Medulla oblongata (tissue), 1 donor: ENCODE results near the gene CNOT8.
"Not testable (repeated sequence)": the region's sequence is repeated elsewhere in the genome, so short reads cannot be mapped to it uniquely, and the experiment has no call there.

Experiments used
- DNase-seq: peaks from one replicate; pipeline ENCODE4 v3.0.0-alpha.2; 2015; ENCODE audit errors: extremely low spot score

Gene CNOT8

DNA sequence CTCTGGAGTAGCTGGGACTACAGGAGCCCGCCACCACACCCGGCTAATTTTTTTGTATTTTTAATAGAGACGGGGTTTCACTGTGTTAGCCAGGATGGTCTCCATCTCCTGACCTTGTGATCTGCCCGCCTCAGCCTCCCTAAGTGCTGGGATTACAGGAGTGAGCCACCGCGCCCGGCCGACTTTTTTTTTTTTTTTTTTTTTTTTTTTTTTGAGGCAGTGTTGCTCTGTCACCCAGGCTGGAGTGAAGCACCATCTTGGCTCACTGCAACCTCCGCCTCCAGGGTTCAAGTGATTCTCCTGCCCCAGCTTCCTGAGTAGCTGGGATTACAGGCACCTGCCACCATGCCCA is 22.8 kb upstream of the CNOT8 start:
- not testable (repeated sequence) for DNase-seq

DNA sequence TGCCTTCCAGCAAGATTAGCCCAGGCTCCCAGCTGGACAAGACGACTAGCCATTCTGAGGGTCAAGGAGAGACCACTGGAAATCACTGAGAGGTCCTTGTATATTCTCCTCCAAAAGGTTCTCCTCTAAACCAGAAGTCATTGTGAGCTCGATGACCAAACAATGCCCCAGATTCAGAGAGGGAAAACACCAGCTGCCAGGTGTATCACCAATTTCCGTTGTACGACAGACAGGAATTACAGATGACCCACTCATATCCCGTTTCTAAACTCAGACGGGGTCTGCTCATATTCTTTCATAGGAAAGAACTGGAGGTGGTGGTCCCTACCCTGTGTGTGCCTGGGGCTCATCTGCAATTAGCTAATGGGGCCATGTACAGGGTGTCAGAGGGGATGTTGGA is 22.2 kb upstream of the CNOT8 start:
- no peak for DNase-seq

DNA sequence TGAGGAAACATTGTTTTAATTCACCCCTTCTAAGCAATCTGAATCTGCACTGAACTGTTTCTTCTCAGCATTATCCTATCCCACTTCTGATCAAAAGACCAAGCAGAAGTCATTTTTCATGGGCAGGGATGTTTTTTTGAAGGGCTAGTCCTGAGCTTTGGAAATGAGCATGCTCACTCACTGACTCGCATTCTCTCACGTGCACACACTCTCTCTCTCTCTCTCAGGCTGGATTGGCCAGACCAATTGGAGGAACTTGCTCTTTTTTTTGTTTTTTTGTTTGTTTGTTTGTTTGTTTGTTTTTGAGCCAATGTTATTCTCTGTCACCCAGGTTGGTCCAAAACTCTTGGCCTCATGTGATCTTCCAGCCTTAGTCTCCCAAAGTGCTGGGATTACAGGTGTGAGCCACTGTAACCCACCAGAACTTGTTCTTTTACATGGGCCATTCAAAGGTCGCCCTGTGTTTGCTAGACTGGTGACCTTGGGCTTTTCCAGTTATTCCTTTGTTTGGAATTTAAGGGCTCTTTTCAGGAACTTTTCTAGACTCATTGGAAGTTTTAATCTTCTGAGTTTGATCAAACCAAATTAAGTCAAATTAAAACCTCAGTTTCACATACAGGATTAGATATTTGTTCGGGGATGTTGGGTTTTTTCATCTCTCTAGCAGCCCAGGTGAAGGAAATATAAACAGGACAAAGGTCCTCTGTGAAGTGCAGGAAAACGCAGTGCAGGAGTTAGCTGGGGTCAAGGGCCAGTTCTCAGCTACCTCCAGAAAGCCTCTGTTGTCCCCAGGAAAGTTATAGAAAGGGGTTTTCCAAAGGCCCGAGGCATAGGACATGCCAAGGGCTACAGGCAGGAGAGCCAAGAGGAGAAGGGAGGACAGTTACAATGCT is 21.2 kb upstream of the CNOT8 start:
- DNase-seq: no peak

DNA sequence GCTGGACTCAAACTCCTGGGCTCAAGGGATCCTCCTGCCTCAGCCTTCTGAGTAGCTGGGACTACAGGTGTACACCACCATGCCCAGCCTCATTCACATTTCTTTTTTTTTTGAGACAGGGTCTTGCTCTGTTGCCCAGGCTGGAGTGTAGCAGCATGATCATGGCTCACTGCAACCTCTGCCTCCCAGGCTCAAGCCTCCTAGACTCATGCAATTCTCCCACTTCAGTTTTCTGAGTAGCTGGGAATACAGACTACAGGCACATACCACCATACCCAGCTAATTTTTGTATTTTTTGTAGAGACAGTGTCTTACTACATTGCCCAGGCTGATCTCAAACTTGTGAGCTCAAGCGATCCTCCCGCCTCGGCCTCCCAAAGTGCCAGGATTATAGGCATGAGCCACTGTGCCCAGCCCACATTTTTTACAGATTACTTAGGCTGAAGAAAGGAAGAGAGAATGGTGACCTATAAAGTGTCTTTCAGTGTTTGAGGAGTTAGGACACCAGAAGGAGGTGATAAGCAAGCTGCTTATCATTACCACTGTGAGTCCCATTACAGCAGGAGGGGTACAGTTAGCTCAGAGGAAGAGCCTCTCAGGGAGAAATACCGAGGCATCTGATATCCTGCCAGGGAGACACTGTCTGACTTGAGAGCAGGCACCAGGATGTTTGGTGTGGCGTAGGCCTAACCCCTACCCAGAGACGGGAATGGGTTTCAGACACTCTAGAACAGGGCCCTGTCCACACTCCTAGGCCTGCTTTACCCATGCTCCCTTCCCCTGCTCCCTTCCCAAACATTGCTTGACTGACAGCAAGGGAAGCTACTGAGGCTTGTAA is 17.8 kb upstream of the CNOT8 start:
- no peak for DNase-seq

DNA sequence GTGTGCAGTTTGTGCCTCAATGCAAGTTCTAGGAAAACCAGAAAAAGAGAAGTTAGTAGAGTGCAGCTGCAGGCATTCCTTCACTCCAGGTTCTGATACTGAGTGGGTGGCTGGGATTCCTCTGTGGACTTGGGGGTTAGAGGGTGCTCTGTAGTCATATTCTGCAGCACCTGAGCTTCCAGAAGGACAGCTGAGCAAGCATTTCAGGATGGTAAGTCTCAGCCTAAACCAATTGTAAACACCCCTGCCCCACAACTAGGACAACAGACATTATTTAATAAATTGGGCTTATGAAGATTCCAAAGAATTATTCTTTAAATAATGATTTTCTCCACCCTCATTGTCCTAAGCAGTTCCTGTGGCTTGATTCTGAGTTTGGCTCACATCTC is 17.2 kb upstream of the CNOT8 start:
- DNase-seq: no peak

DNA sequence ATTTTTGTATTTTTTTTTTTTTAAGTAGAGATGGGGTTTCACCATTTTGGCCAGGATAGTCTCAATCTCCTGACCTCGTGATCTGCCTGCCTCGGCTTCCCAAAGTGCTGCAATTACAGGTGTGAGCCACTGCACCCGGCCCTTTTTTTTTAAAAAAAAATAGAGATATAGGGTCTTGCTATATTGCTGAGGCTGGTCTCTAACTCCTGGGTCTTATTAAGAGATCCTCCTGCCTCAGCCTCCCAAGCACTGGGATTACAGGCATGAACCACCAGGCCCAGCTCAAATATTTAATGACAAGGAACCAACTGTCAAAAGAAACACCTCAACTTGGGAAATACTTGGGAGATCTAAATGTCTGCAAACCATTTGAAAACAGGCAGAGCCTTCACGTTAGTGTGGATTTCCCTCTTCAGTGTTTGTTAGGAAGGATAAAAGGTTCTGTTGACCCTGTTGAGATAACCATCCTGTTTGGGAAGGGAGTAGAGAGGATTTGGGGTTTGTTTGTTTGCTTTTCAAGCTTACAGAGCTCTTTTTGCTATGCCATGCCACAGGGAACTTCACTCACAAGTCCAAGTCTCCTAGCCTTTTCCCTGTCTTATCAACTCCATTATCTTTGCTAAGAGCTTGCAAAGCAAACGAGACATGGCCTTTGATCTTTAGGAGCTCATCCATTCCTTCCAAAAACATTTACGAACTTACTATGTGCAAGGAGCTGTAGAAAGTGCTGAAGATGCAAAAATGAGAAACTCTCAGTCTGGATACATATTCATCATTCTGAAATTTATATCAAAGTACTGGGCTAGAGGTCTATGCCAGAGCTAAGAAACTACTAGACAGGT is 15.5 kb upstream of the CNOT8 start:
- no peak for DNase-seq

DNA sequence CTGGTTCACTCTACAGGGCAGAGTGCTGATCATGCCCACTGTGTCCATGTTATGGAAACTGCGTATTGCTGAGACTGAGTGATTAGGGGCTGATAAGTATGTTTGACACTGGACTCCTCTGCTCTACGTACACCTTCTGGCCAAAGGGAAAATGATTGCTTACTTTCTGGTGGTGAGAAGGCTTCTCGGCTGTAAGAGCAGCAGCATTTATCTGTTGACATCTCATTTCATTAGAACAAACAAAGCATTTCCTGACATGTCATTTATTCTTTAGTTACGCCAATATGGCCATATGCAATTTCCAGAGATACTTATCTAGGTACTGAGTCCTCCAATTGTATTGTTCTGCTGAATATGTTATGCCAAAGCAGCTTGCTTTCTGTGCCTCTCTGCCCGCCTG is 13.6 kb upstream of the CNOT8 start:
- no peak for DNase-seq

DNA sequence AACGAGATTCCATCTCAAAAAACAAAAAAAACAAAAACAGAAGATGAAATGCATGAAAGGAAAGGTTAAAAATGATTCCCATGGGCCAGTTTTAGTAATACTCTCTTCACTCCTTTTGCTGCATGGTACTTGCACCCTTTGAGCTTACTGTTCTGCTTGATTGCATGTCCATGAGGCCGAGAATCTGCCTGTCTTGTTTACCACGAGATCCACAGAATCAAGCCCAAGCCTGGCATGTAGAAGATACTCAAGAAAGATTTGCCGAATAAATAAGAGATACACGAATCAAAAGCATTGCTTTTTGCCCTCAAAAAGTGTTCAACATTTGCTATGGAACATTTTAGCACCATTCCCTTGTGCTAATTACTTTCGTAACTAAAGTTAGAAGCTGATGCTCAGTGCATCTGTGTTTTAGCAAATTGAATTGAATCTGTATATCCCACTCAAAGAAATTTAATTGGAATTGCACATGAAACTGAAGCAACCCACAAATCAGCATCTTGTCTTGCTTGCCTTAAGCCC is 9.1 kb upstream of the CNOT8 start:
- DNase-seq: peak; percentile 54

DNA sequence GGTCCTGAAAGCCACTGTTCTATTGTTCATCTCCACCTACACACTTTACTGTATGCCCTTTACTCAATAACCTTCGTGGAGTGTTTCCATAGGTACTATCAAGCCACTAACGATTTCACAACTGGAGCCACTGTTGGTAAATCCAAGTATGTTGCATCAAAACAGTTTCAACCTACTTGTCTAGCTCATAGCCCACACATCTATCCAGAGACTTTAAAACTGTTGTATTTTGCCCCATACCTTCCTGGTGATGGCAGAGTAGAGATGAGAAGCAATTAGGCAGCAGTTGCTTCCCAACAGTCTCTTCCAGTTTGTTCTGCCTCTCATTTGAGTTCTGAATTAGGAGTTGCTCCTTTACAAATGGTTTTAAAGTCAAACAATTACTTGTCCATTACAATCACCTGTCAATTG is 8.6 kb upstream of the CNOT8 start:
- DNase-seq: peak; percentile 69

DNA sequence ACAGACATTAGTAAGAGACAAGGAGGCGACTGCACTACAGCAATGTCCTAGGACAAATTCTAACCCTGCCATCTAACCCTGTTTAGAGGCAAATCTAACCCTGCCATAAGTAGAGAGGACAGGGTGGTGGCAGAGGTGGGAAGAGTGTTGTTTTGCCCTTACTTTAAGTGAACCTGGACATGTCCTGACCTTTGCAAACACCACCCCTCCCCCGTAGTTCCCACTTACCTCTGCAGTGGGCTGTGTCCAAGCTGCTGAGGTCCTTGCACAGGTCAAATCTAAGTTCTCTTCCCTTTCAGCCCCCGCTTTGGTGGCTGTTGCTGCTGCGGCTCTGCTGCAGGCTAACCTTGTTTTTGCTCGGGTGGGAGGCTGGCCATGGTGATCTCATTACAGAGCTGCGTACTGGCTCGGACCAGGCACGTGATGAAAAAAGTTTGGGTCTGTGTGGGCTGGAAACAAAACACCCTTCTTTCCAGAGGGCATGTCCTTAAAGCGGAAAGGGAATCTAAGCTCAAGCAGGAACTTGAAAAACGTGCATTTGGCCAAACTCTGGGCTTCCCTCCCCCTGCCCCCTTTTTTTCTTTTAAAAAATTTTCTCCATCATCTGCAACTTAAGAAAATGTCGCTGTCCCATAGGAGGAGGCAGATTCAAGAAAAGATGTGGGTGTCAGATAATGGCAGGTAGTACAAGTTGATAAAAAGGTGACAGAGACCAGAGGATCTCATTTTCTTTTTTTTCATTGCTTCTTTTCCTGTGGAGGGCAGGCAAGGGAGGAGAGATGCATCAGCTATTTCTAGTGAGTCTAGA is 8.0 kb upstream of the CNOT8 start, which contains the start of gene FAXDC2:
TSS of gene FAXDC2 (minus strand) at position 349 of the 808 bp plus-strand sequence. CDS start 12,425 bp downstream, outside the sequence.
- peak; percentile 93 for DNase-seq

DNA sequence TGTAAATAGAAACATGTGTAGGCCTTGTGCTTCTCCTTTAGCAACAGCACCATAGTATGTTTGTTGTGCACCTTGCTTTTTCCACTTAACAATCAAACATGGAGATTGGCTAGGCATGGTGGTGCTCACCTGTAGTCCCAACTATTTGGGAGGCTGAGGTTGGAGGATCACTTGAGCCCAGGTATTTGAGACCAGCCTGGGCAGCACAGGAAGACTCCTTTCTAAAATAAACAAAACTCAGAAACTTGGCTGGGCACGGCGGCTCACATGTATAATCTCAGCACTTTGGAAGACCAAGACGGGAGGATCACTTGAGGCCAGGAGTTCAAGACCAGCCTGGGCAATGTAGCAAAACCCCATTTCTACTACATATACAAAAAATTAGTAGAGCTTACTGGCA is 7.1 kb upstream of the CNOT8 start:
- DNase-seq: no peak

DNA sequence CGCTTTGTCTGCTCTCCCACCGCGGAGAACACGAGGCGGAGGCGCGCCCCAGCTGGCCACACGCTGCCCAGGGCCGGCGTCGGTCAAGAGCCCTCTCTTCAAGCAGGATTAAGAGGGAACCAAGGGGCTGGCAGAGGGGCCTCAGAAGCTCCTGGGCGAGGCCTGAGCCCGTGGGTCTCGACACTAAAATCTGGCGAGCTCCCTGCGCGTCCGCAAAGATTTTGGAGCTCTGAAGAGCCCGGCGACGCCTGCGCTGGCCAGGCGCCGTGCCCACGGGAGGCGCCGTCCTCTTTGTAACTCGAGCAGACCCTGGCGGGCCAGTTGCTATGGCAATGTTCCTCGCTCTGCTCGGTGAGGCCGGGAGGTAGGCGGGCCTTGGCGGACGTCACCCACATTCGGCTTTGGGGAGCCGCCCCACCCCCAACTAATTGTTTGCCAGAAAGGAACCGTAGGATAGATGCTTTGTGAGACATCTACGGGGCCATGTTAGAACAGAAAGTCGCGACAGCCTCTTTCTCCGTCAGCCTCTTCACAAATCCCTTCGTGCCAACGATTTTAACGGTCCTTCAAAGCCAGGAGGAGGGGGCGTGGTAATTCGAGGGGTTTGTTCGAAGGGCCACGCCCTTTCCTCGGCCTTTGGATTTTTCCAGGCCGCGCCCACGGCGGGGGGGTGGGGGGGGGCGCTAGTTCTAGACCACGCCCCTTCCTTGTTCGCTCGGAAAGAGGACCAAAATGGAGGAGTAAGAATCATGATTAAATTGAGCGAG is 714 bp upstream of the CNOT8 start:
- DNase-seq: peak; percentile 97

DNA sequence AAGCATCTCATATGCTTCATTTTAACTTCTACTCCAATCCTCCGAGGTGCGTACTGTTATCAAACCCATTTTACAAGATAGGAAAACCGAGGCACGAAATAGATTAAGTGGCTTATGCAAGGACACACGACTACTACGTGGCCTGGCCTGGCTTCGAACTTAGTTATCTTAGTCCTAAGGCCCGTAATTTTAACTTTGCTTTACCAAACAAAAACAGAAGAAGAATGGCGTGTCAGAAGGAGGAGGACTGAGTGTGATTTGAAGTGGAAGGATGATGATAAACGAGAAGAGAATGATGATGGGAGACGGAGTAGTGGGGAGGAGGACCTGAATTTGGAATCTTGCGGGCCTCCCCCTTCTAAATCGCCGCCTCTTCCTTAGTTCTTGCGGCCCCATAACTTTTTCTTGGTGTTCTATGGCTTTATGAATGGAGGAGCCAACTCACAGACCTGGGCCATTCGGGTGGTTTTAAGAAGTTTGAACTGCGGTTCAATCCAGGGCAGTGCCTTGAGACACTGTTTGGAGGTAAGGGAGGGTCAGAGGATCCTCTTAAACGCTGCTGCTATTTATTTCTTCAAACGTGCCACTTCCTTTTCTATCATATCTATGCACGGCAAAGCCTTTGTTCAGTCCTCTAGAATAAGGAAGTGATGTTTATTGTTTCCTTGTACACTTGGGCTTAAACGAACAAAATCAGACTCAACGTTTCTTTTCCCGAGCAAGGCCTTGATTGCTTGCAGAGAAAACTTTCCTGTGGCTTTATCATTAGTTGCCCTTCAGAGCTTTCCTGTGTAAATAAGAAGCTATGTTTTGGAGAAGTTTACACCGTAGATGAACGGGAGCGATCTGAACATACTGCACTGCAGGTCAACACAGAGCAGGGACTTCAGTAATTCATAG is 795 bp downstream of the CNOT8 start:
- DNase-seq: peak; percentile 50

DNA sequence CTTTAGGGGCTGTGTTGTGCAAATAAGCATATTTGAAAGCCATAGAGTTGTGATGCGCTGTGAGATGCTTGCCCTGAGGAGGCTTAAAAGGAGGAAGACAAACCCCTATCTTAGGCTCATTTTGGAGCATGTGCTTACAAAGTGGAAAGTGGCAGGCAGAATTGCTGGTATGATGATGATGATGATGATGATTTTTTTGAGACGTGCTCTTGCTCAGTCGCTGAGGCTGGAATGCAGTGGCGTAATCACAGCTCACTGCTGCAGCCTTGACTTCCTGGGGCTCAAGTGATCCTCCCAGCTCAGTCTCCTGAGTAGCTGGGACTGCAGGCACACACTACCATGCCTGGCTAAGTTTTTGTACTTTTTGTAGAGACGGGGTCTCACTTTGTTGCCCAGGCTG is 1.7 kb downstream of the CNOT8 start:
- DNase-seq: no peak

DNA sequence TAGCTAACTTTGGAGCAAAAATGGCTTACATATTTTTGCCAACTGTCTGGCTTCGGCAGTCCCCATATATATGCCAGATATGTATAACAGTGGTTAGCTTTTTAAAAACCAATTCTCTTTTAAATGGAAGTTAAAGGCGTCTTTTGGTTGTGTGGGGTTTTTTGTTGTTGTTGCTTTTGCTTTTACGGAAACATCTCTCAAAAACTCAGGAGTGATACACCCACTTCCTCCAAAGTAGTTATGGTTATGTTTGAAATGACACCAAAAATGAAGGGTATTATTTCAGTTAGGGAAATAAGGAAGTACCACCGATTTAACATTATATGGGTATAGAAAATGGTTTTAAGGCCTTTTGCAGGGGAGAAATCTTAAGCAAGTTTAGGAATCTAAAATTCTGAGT is 2.3 kb downstream of the CNOT8 start:
- DNase-seq: no peak

DNA sequence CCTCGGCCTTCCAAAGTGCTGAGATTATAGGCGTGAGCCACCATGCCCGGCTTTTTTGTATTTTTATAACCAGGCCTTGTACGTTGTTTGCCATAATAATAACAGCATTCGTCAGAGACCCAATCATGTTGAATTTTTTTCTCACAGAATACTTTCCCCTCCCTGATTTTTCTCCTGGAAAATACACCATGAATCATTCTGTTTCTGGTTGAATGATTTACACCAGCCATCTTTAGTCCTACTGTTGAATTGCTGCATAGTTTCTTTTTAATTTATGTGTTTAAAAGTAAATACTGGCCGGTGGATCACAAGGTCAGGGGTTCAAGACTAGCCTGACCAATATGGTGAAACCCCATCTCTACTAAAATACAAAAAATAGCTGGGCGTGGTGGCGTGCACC is 3.5 kb downstream of the CNOT8 start:
- DNase-seq: no peak

DNA sequence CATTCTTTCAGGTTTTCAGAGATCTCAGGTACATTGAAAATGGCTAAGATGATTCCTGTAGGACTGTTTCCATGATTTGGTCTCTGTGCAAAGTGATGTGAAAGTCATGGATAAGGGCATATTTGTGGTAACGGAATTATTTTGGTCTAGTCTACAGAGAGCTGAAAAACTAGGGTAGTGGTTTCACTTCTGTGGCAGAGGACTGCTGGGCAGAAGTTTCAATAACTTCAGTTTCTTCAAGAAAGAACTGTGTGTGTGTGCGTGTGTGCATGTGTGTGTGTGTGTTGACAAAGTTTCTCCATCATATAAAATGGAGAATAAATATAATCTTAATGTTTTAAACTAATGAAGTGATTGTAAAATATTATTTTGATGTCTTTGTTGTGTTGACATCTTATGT is 4.3 kb downstream of the CNOT8 start:
- DNase-seq: no peak

DNA sequence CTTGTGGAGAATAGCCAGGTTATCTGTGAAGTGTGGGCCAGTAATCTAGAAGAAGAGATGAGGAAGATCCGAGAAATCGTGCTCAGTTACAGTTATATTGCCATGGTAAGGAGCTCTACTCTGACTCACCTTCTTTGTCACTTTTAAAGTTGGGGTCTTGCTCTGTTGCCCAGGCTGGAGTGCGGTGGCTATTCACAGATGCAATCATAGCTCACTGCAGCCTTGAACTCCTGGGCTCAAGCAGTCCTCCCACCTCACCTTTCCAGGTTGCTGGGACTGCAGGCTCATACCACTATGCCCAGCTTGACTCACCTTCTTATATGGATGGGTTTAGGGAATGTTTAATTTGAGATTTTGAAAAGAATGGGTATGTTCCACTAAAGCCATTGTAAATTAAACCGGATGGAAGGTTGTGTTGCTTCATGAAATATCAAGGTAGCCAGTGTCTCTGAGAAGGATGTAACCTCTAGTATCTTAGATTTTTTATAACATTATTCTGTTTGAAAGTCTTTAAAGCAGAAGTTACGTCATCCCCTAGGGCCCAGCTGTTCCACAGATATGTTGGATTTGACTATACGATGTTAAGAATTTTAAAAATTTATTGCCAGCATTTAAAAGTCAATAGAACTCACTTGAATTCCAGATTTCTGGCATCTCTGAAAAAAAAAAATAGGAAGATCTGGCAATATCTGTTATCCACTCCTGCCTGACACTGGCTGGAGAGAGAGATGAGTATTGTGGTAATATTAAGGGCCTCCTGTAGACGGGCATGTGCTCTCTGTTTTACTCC is 5.1 kb downstream of the CNOT8 start:
- DNase-seq: no peak
